BJ (cell line): ENCODE data around the gene TRIB2. TPM values are rescaled to one million over a fixed set of nuclear protein-coding genes. Genes with fewer than 3 reads are reported as not detected.

Experiments used
- CTCF ChIA-PET: fragments of 350-600 bp; formaldehyde crosslinking; extraction: SDS; loops from one replicate; lab custom pipeline; 2021; ENCODE audit warnings: antibody characterized with exemption, inconsistent platforms; lab: Yijun Ruan, JAX
- POLR2A ChIA-PET: fragments of 300-600 bp; sonication (Branson Sonifier 250); formaldehyde crosslinking; extraction: SDS; loops from one replicate; lab custom pipeline; 2021; ENCODE audit warnings: antibody characterized with exemption; lab: Charles Lee
- DNase-seq: peaks from one replicate; pipeline ENCODE4 v3.0.0-alpha.2; 2011; ENCODE audit warnings: low read depth
- H3K27me3 ChIP-seq: 2 replicates; pipeline ENCODE4 v1.6.0; 2011; ENCODE audit warnings: low read length; ENCODE audit not compliant: control insufficient read depth, insufficient read depth
- H3K36me3 ChIP-seq: 2 replicates; pipeline ENCODE4 v1.5.1; 2011; ENCODE audit warnings: low read length; ENCODE audit not compliant: control insufficient read depth, insufficient read depth
- H3K4me3 ChIP-seq: 2 replicates; pipeline ENCODE4 v1.5.1; 2011; ENCODE audit warnings: low read depth, mild to moderate bottlenecking, control low read depth, low read length
- CTCF ChIP-seq: IDR thresholded peaks from 2 replicates; pipeline ENCODE4 v1.5.1; 2011; ENCODE audit warnings: low read depth, mild to moderate bottlenecking, control low read depth, inconsistent platforms, low read length, moderate library complexity; ENCODE audit not compliant: insufficient read depth
- polyA plus RNA-seq: library from polyadenylated mRNA; depleted of rRNA; stranded (reverse); fragments of >200 nt; gene quantifications from 2 replicates; pipeline ENCODE4 v1.2.3, GENCODE V29; 2011

The TRIB2 gene
- polyA plus RNA-seq, 1 experiment, result 11.0 TPM

- TF ChIP-seq CTCF, result no peak
- Histone ChIP-seq H3K4me3 (no peak overlapping the region), H3K36me3 (peaks cover 13% of the 10 kb centered on the region), H3K27me3 (no peaks in the 10 kb centered on the region)
- CTCF ChIA-PET, result interaction anchor here (0.9 to 2.0 kb wide), 3 partner anchors 10 to 186 kb away, joined by 3 to 5 read pairs (median 3); no protein-coding TSS in a partner anchor
- no peak for DNase-seq
- POLR2A ChIA-PET, result no interaction called here
Observed at GRCh38 chr2:12742891-12743290, 26.2 kb downstream of the TRIB2 start.

- CTCF ChIA-PET, result interaction anchor here (1.3 kb wide), 1 partner anchor 26 kb away, joined by 3 read pairs; no protein-coding TSS in a partner anchor
- TF ChIP-seq CTCF, result no peak
- POLR2A ChIA-PET, result no interaction called here
Observed at GRCh38 chr2:12750166-12750905, 33.6 kb downstream of the TRIB2 start.

GRCh38 chr2:12754643-12755042 lies 37.9 kb downstream of the TRIB2 start:
- Histone ChIP-seq H3K4me3 (no peak overlapping the region), H3K27me3 (no peaks in the 10 kb centered on the region), H3K36me3 (no peaks in the 10 kb centered on the region)
- DNase-seq, result no peak
- CTCF ChIA-PET, result no interaction called here
- no peak for TF ChIP-seq CTCF
- POLR2A ChIA-PET, result no interaction called here

More at GRCh38 chr2:12750166-12750905, 33.6 kb downstream of the TRIB2 start:
- H3K27me3 ChIP-seq, result no peaks in the 10 kb centered on the region
- no peaks in the 10 kb centered on the region for H3K36me3 ChIP-seq
- no peak overlapping the region for H3K4me3 ChIP-seq
- no peak for DNase-seq

- H3K36me3 ChIP-seq, result no peaks in the 10 kb centered on the region
- H3K27me3 ChIP-seq, result no peaks in the 10 kb centered on the region
- no peak overlapping the region for H3K4me3 ChIP-seq
- DNase-seq, result no peak
- ChIA-PET CTCF (interaction anchor here (0.8 kb wide), 1 partner anchor 10 kb away, joined by 4 read pairs; no protein-coding TSS in a partner anchor), POLR2A (no interaction called here)
- TF ChIP-seq CTCF, result no peak
Observed at GRCh38 chr2:12755384-12755783, 38.6 kb downstream of the TRIB2 start.

GRCh38 chr2:12759248-12759647 lies 42.5 kb downstream of the TRIB2 start:
- Histone ChIP-seq H3K4me3 (no peak overlapping the region), H3K27me3 (no peaks in the 10 kb centered on the region), H3K36me3 (no peaks in the 10 kb centered on the region)
- DNase-seq, result peak; percentile 97
- CTCF ChIA-PET, result interaction anchor here (1.3 kb wide), 1 partner anchor 170 kb away, joined by 3 read pairs; no protein-coding TSS in a partner anchor
- POLR2A ChIA-PET, result interaction anchor here (0.6 kb wide), 1 partner anchor 648 kb away, joined by 3 read pairs; no protein-coding TSS in a partner anchor
- no peak for TF ChIP-seq CTCF
